SK-N-DZ (cell line): ENCODE results near the gene RAB4A.
"Not testable (repeated sequence)": the region's sequence is repeated elsewhere in the genome, so short reads cannot be mapped to it uniquely, and the experiment has no call there.

Source experiments
- DNase-seq: peaks from one replicate; pipeline ENCODE4 v3.0.0-alpha.2; 2015; ENCODE audit warnings: low spot score

RAB4A gene

GRCh38 chr1:229271448-229272159 is 693 bp downstream of the RAB4A start:
- DNase-seq, result no peak

GRCh38 chr1:229272164-229273158 is 1.6 kb downstream of the RAB4A start:
- no peak for DNase-seq

GRCh38 chr1:229273507-229274232 is 2.8 kb downstream of the RAB4A start:
- DNase-seq, result no peak

GRCh38 chr1:229275005-229275404 is 4.1 kb downstream of the RAB4A start:
- no peak for DNase-seq

- DNase-seq, result no peak
Measured at GRCh38 chr1:229278120-229278741, 7.3 kb downstream of the RAB4A start.

GRCh38 chr1:229279242-229279641 is 8.3 kb downstream of the RAB4A start:
- no peak for DNase-seq

GRCh38 chr1:229280037-229280828 is 9.3 kb downstream of the RAB4A start:
- DNase-seq, result no peak

GRCh38 chr1:229280921-229281320 is 10.0 kb downstream of the RAB4A start:
- DNase-seq, result no peak

- no peak for DNase-seq
Measured at GRCh38 chr1:229281339-229281926, 10.5 kb downstream of the RAB4A start.

- DNase-seq, result no peak
Measured at GRCh38 chr1:229282295-229282823, 11.4 kb downstream of the RAB4A start.

GRCh38 chr1:229283183-229283611 is 12.3 kb downstream of the RAB4A start:
- DNase-seq, result no peak

GRCh38 chr1:229284887-229285286 is 14.0 kb downstream of the RAB4A start:
- no peak for DNase-seq

GRCh38 chr1:229285440-229285839 is 14.5 kb downstream of the RAB4A start:
- DNase-seq, result no peak

GRCh38 chr1:229286099-229286766 is 15.3 kb downstream of the RAB4A start:
- no peak for DNase-seq

- no peak for DNase-seq
Measured at GRCh38 chr1:229287267-229287666, 16.4 kb downstream of the RAB4A start.

- no peak for DNase-seq
Measured at GRCh38 chr1:229288516-229288915, 17.6 kb downstream of the RAB4A start.

GRCh38 chr1:229291686-229292085 is 20.8 kb downstream of the RAB4A start:
- not testable (repeated sequence) for DNase-seq

- DNase-seq, result peak; percentile 15
Measured at GRCh38 chr1:229293528-229294204, 22.8 kb downstream of the RAB4A start.

GRCh38 chr1:229295745-229296144 is 24.8 kb downstream of the RAB4A start:
- no peak for DNase-seq
